Esophagus muscularis mucosa (tissue), 4 donors: ENCODE results near the gene FGFR2. TPM values are rescaled to one million over a fixed set of nuclear protein-coding genes. Genes with fewer than 3 reads are reported as not detected.

ENCODE experiments used
- DNase-seq: peaks from one replicate; pipeline ENCODE4 v3.0.0-alpha.2; 2017; ENCODE audit errors: extremely low spot score
- H3K27ac ChIP-seq, 4 donors: fragments of 200-600 bp; sonication (generic); replicated peaks in 1 of 4; 1 replicate in 3 of 4; 2 replicates in 1 of 4; pipeline ENCODE4 v1.5.1; 2016 to 2019; ENCODE audit warnings: mild to moderate bottlenecking in 1 of 4
- H3K27me3 ChIP-seq, 4 donors: fragments of 200-600 bp; sonication (generic); one replicate each; pipeline versions ENCODE4 v1.5.1 to v1.6.0; 2016 to 2019
- H3K36me3 ChIP-seq, 4 donors: fragments of 200-600 bp; sonication (generic); one replicate each; pipeline ENCODE4 v1.5.1; 2016 to 2019
- H3K4me1 ChIP-seq, 4 donors: fragments of 200-600 bp; sonication (generic); one replicate each; pipeline ENCODE4 v1.5.1; 2016 to 2019
- H3K4me3 ChIP-seq, 4 donors: fragments of 200-600 bp; sonication (generic); 1 replicate in 2 of 4; 2 replicates in 2 of 4; pipeline ENCODE4 v1.5.1; 2016 to 2019; ENCODE audit warnings: mild to moderate bottlenecking in 4 of 4, moderate library complexity in 1 of 4
- H3K9me3 ChIP-seq, 4 donors: fragments of 200-600 bp; sonication (generic); 1 replicate in 3 of 4; 2 replicates in 1 of 4; pipeline ENCODE4 v1.5.1; 2016 to 2019
- EP300 ChIP-seq: sonication (generic); formaldehyde crosslinking; IDR thresholded peaks from one replicate; pipeline ENCODE4 v1.6.1; 2017; ENCODE audit warnings: antibody characterized with exemption
- POLR2A ChIP-seq: fragments of 450-650 bp; IDR thresholded peaks from one replicate; pipeline ENCODE4 v1.6.1; 2017; ENCODE audit warnings: antibody characterized with exemption, moderate library complexity, mild to moderate bottlenecking, low read depth
- POLR2AphosphoS5 ChIP-seq, 2 donors: sonication (generic); formaldehyde crosslinking; IDR thresholded peaks; one replicate each; pipeline ENCODE4 v1.6.1; 2017; ENCODE audit warnings: antibody characterized with exemption in 2 of 2
- WGBS: methylation state at CpG from one replicate; pipeline ENCODE4 v1.1.5; 2018; 5-methylcytosine and 5-hydroxymethylcytosine counted together
- intact Hi-C: fragments of 100-400 bp; cut with DNase I; formaldehyde crosslinking; loops from one replicate; pipeline ENCODE4 v1.15.1; 2023
- total RNA-seq, 4 donors: library from RNA; depleted of rRNA; stranded (reverse); fragments of >200 nt; gene quantifications; one replicate each; pipeline versions ENCODE4 v1.1.0 to v1.2.1, GENCODE V29; 2016
- TF ChIP-seq, protein P1 (sequence below), 3 experiments: fragments of 200-600 bp in 2 of 3; fragments of 450-650 bp in 1 of 3; sonication (generic) in 2 of 3; IDR thresholded peaks; one replicate each; pipeline ENCODE4 v1.5.1; 2017 to 2019; ENCODE audit warnings: antibody characterized with exemption in 3 of 3, mild to moderate bottlenecking in 2 of 3, moderate library complexity in 1 of 3

FGFR2 gene
- total RNA-seq, 4 donors from 2014 or later = 58.6 to 74.0 (median 60.5) TPM

DNA sequence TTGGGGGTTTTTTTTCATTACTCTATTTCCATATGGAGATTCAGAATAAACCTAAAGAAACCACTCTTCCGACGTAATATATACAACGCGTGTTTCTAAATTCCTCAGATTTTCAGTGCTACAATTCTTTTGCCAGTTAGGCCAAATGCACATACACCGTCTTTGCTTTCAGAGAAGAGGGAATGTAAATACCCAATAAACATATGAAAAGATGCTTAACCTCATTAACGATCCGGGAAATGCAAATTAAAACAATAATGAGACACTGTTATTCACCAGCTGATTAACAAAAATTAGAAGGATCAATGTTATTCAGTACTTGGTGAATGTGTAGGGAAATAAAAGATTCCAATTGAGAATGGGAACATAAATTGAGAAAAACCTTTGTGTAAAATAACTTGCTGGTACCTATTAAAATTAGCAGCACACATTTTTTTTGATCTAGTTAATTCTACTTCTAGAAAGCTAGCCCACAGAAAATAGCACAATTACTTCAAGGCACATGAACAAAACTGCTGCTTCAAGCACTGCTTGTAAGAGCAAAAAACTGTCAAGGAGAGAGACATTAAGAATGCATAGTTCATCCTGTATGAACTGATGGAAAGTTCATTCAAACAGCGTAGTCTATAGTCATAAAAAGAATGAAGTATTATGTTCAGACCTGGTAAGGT lies 56.7 kb downstream of the FGFR2 start:
- intact Hi-C loops = no loop called here
- no peak for TF ChIP-seq POLR2A
- TF ChIP-seq EP300 = no peak
- TF ChIP-seq POLR2AphosphoS5 (IDR thresholded peaks at IDR 0.05) = no peak
- TF ChIP-seq, protein P1, sequence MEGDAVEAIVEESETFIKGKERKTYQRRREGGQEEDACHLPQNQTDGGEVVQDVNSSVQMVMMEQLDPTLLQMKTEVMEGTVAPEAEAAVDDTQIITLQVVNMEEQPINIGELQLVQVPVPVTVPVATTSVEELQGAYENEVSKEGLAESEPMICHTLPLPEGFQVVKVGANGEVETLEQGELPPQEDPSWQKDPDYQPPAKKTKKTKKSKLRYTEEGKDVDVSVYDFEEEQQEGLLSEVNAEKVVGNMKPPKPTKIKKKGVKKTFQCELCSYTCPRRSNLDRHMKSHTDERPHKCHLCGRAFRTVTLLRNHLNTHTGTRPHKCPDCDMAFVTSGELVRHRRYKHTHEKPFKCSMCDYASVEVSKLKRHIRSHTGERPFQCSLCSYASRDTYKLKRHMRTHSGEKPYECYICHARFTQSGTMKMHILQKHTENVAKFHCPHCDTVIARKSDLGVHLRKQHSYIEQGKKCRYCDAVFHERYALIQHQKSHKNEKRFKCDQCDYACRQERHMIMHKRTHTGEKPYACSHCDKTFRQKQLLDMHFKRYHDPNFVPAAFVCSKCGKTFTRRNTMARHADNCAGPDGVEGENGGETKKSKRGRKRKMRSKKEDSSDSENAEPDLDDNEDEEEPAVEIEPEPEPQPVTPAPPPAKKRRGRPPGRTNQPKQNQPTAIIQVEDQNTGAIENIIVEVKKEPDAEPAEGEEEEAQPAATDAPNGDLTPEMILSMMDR (IDR thresholded peaks at IDR 0.05) = no peak
- Histone ChIP-seq H3K27ac (no peak overlapping the region), H3K4me3 (no peak overlapping the region), H3K36me3 (peaks cover 0 to 8% (median 0%) of the 10 kb centered on the region in 4 donors), H3K4me1 (peaks cover 0 to 52% (median 28%) of the 10 kb centered on the region in 4 donors), H3K9me3 (no peaks in the 10 kb centered on the region), H3K27me3 (no peaks in the 10 kb centered on the region)
- no peak for DNase-seq
- 62% methylated on average over 8 of the region's 8 CpGs for WGBS

DNA sequence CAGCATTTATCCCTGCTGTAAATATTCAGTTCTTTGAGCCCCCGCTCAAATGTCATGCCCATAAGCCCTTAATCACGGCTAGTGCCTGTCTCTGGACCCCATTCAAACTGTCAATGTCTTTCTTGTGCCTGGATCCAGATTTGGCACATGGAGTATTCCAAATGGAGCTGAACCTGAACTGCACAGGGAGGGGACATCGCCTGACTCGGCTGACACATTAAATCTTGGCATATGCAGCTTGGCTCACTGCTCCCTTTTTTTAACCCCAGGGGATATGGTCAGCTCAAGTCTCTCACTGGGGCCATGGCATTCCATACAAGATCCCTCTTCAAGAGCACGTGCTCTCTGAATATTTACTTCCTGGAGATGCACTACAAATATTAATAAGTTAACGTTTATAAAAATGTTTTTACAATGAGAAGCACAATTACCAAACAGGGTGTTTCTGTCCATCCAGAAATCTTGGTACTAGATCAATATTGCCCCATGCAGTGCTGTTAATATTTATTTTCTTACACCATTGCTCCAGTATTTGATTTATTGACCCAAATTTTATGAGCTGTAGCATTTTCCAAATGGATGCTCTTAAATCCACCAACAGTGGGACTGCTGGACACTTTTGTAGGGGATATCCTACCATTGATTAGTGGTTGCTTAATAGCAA lies 57.4 kb downstream of the FGFR2 start:
- Histone ChIP-seq H3K4me1 (peaks cover 0 to 55% (median 34%) of the 10 kb centered on the region in 4 donors), H3K27ac (no peak overlapping the region), H3K4me3 (no peak overlapping the region), H3K27me3 (no peaks in the 10 kb centered on the region), H3K36me3 (peaks cover 0 to 8% (median 0%) of the 10 kb centered on the region in 4 donors), H3K9me3 (no peaks in the 10 kb centered on the region)
- TF ChIP-seq EP300 (no peak), POLR2AphosphoS5 (IDR thresholded peaks at IDR 0.05) (no peak), POLR2A (no peak)
- TF ChIP-seq, protein P1 (IDR thresholded peaks at IDR 0.05) = no peak
- intact Hi-C loops = no loop called here
- 54% methylated on average over 6 of the region's 6 CpGs for WGBS
- no peak for DNase-seq

DNA sequence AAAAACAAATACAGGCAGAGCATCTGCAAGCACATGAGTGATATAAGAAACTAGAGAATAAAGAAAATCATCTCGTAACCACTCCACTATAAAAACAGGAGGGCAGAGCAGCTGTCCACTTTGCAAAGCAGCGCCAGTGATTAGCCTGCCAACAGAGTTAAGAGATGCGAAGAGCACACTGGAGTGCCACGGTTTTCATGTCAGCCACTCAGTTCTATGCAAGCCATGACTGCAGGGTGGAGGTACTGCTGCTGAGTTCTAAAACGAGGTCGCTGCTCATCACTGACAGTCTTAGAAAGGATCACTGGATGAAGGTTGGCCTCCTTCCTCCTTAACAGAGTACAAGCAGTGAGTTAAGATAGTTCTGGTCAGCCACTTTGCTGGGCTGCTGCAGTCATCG lies 58.5 kb downstream of the FGFR2 start:
- TF ChIP-seq POLR2AphosphoS5 (IDR thresholded peaks at IDR 0.05) (no peak), EP300 (no peak), POLR2A (no peak)
- TF ChIP-seq, protein P1 (IDR thresholded peaks at IDR 0.05) = no peak
- H3K4me3 ChIP-seq = no peak overlapping the region
- peaks cover 0 to 52% (median 34%) of the 10 kb centered on the region in 4 donors for H3K4me1 ChIP-seq
- no peak for DNase-seq
- no peak overlapping the region for H3K27ac ChIP-seq
- no peaks in the 10 kb centered on the region for H3K9me3 ChIP-seq
- H3K36me3 ChIP-seq = peaks cover 0 to 8% (median 0%) of the 10 kb centered on the region in 4 donors
- 57% methylated on average over 7 of the region's 7 CpGs for WGBS
- intact Hi-C loops = no loop called here
- H3K27me3 ChIP-seq = no peaks in the 10 kb centered on the region

DNA sequence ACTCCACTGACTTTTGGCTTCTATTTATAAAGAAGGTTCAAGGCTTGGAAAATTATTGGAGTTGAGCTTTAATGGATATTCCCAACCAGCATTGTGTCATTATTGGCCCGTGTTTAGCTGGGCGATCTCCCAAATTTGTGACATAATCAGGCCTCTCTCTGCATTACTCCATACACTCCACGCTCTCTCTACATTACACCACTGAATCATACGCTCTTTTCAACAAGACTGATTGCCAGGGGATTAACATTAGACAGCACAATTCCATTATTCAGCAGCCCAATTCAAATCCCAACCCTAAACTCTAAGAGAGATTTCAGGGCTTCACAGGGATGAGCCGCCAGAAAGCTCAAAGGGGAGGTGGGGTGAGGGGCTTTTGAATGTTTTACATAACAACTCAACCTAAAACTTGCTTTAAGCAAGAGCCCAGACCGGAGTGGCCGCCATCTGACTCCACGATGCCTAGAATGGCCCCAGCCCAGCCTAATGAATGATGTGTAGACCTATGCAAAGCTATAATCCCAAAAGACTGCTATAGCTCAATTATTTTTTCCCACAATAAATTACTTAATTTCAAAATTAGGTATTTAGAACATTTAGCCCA lies 61.8 kb downstream of the FGFR2 start:
- TF ChIP-seq POLR2AphosphoS5 (IDR thresholded peaks at IDR 0.05) (peak in 1 of 2 donors; percentile 45), EP300 (no peak), POLR2A (no peak)
- TF ChIP-seq, protein P1 (IDR thresholded peaks at IDR 0.05) = no peak
- Histone ChIP-seq H3K9me3 (no peaks in the 10 kb centered on the region), H3K27me3 (no peaks in the 10 kb centered on the region), H3K36me3 (peaks cover 0 to 8% (median 0%) of the 10 kb centered on the region in 4 donors), H3K4me3 (no peak overlapping the region), H3K4me1 (peaks cover 0 to 45% (median 20%) of the 10 kb centered on the region in 4 donors), H3K27ac (peak overlapping the region; percentile 20 to 62 (median 55))
- intact Hi-C loops = no loop called here
- 55% methylated on average over 8 of the region's 8 CpGs for WGBS
- no peak for DNase-seq
